Measurements from ENCODE around the gene ZFHX3.

- TF ChIP-seq, protein P1, sequence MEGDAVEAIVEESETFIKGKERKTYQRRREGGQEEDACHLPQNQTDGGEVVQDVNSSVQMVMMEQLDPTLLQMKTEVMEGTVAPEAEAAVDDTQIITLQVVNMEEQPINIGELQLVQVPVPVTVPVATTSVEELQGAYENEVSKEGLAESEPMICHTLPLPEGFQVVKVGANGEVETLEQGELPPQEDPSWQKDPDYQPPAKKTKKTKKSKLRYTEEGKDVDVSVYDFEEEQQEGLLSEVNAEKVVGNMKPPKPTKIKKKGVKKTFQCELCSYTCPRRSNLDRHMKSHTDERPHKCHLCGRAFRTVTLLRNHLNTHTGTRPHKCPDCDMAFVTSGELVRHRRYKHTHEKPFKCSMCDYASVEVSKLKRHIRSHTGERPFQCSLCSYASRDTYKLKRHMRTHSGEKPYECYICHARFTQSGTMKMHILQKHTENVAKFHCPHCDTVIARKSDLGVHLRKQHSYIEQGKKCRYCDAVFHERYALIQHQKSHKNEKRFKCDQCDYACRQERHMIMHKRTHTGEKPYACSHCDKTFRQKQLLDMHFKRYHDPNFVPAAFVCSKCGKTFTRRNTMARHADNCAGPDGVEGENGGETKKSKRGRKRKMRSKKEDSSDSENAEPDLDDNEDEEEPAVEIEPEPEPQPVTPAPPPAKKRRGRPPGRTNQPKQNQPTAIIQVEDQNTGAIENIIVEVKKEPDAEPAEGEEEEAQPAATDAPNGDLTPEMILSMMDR (optimal IDR thresholded peaks at IDR 0.05 in 1 of 3, IDR thresholded peaks at IDR 0.05 in 1 of 3, conservative IDR thresholded peaks at IDR 0.05 in 1 of 3; ENCODE audit: extremely low read depth in 1 of 3, insufficient read depth in 2 of 3, low read length in 3 of 3): no peak
- TF ChIP-seq EZH2 (IDR thresholded peaks at IDR 0.05; ENCODE audit: low read length): no peak
Measured at GRCh38 chr16:72805486-72805885, 242.4 kb downstream of the ZFHX3 start.
